Panc1 (cell line): Measurements from ENCODE around the gene SNX9. TPM values are rescaled to one million over a fixed set of nuclear protein-coding genes. Genes with fewer than 3 reads are reported as not detected.

Source experiments
- ATAC-seq: fragments of 200-7000 bp; cut with Tn5 transposase; 2 replicates; pipeline ENCODE4 v1.9.1; 2020; ENCODE audit warnings: mild to moderate bottlenecking, moderate library complexity
- BruUV-seq: library from RNA; stranded (reverse); fragments of 400-500 nt; replicated peaks from 2 replicates; lab custom pipeline; 2021; lab: Mats Ljungman, UMichigan
- CTCF ChIA-PET: fragments of 300-600 bp; sonication (Branson Sonifier 250); formaldehyde crosslinking; loops from one replicate; lab custom pipeline; 2022; ENCODE audit warnings: antibody characterized with exemption; lab: Charles Lee
- POLR2A ChIA-PET: fragments of 300-600 bp; sonication (Branson Sonifier 250); formaldehyde crosslinking; loops from one replicate; lab custom pipeline; 2022; ENCODE audit warnings: antibody characterized with exemption; lab: Charles Lee
- DNase-seq: peaks from one replicate; pipeline ENCODE4 v3.0.0-alpha.2; 2010; ENCODE audit warnings: low read depth, low spot score
- H3K27ac ChIP-seq: 2 replicates; pipeline ENCODE4 v1.5.1; 2011; ENCODE audit warnings: mild to moderate bottlenecking, low read length, inconsistent platforms
- H3K27me3 ChIP-seq: fragments of 200-500 bp; sonication (Bioruptor generic); 2 replicates; pipeline ENCODE4 v1.6.0; 2014; ENCODE audit warnings: low read length, inconsistent platforms; ENCODE audit not compliant: control insufficient read depth, insufficient read depth
- H3K36me3 ChIP-seq: fragments of 200-500 bp; sonication (Bioruptor generic); 2 replicates; pipeline ENCODE4 v1.5.1; 2014; ENCODE audit warnings: inconsistent platforms, mild to moderate bottlenecking, low read length, moderate library complexity; ENCODE audit not compliant: control insufficient read depth, insufficient read depth
- H3K4me1 ChIP-seq: 2 replicates; pipeline ENCODE4 v1.5.1; 2011; ENCODE audit warnings: inconsistent platforms, mild to moderate bottlenecking, low read length, moderate library complexity; ENCODE audit not compliant: control insufficient read depth, insufficient read depth
- H3K4me3 ChIP-seq, 2 experiments: 2 replicates each; pipeline ENCODE4 v1.5.1; 2011 to 2012; ENCODE audit warnings: low read depth in 2 of 2, low read length in 2 of 2, mild to moderate bottlenecking in 2 of 2, inconsistent platforms in 1 of 2, moderate library complexity in 1 of 2
- H3K9me3 ChIP-seq: fragments of 200-500 bp; sonication (Bioruptor generic); 2 replicates; pipeline ENCODE4 v1.5.1; 2014; ENCODE audit warnings: low read depth, mild to moderate bottlenecking, inconsistent platforms, low read length, moderate library complexity; ENCODE audit not compliant: control insufficient read depth, insufficient read depth
- POLR2AphosphoS5 ChIP-seq: IDR thresholded peaks from 2 replicates; pipeline ENCODE4 v1.6.1; 2012; ENCODE audit warnings: mild to moderate bottlenecking, low read depth, low read length, moderate library complexity
- SIN3A ChIP-seq: IDR thresholded peaks from 2 replicates; pipeline ENCODE4 v1.6.1; 2012; ENCODE audit warnings: low read depth, mild to moderate bottlenecking, low read length, moderate library complexity, borderline replicate concordance; ENCODE audit not compliant: insufficient read depth
- TCF7L2 ChIP-seq: IDR thresholded peaks from 2 replicates; pipeline ENCODE4 v1.6.1; 2011; ENCODE audit warnings: mild to moderate bottlenecking, low read depth, low read length, inconsistent platforms
- in situ Hi-C: cut with HindIII; loops from 2 replicates; pipeline ENCODE4 v1.10.0; 2016; ENCODE audit warnings: low sequenced_read_pairs, low pct_unique_long_range_greater_than_20kb
- intact Hi-C: fragments of 100-400 bp; cut with micrococcal nuclease; formaldehyde crosslinking; loops from one replicate; pipeline ENCODE4 v1.10.0; 2022; ENCODE audit not compliant: unreplicated experiment
- total RNA-seq: library from RNA; stranded (reverse); gene quantifications from one replicate; pipeline ENCODE4 v1.2.1, GENCODE V29; 2021; ENCODE audit not compliant: unreplicated experiment
- TF ChIP-seq, protein P1 (sequence below): fragments of 450-650 bp; IDR thresholded peaks from 2 replicates; pipeline ENCODE4 v1.5.1; 2017; ENCODE audit warnings: mild to moderate bottlenecking
- TF ChIP-seq, protein P2 (sequence below), 2 experiments: IDR thresholded peaks; 2 replicates each; pipeline ENCODE4 v1.6.1; 2011 to 2012; ENCODE audit warnings: low read depth in 2 of 2, control low read depth in 1 of 2, low read length in 1 of 2, mild to moderate bottlenecking in 1 of 2, moderate library complexity in 1 of 2; ENCODE audit not compliant: insufficient read depth in 1 of 2

The SNX9 gene
- total RNA-seq, 1 experiment from 2014 or later, result 46.0 TPM

DNA sequence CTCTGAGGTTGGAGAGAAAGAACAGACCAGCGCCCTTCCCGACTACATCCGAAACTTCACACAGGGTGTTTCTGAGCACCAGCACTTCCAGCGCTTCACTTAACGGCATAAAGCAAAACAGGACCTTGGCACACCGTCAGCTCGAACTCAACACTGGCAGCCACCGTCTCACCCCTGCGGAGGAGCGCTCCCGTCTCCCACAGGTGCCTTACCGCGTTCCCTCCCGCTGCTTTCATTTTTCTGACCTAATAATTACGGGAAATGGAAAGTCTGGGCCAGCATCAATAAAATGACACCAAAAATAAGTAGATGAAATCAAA, 120.9 kb downstream of the SNX9 start:
- in situ Hi-C loops (no loop called here), intact Hi-C loops (no loop called here)
- ChIA-PET CTCF (no interaction called here), POLR2A (no interaction called here)
- H3K9me3 ChIP-seq, result no peaks in the 10 kb centered on the region
- H3K27me3 ChIP-seq, result no peaks in the 10 kb centered on the region
- no peak overlapping the region for H3K27ac ChIP-seq
- DNase-seq (no peak), ATAC-seq (no peak)
- no TSS peak for BruUV-seq
- H3K4me3 ChIP-seq, result no peak overlapping the region
- peaks cover 19% of the 10 kb centered on the region for H3K36me3 ChIP-seq
- H3K4me1 ChIP-seq, result no peaks in the 10 kb centered on the region
- TF ChIP-seq POLR2AphosphoS5, result no peak
- TF ChIP-seq, protein P1, sequence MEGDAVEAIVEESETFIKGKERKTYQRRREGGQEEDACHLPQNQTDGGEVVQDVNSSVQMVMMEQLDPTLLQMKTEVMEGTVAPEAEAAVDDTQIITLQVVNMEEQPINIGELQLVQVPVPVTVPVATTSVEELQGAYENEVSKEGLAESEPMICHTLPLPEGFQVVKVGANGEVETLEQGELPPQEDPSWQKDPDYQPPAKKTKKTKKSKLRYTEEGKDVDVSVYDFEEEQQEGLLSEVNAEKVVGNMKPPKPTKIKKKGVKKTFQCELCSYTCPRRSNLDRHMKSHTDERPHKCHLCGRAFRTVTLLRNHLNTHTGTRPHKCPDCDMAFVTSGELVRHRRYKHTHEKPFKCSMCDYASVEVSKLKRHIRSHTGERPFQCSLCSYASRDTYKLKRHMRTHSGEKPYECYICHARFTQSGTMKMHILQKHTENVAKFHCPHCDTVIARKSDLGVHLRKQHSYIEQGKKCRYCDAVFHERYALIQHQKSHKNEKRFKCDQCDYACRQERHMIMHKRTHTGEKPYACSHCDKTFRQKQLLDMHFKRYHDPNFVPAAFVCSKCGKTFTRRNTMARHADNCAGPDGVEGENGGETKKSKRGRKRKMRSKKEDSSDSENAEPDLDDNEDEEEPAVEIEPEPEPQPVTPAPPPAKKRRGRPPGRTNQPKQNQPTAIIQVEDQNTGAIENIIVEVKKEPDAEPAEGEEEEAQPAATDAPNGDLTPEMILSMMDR, result no peak

DNA sequence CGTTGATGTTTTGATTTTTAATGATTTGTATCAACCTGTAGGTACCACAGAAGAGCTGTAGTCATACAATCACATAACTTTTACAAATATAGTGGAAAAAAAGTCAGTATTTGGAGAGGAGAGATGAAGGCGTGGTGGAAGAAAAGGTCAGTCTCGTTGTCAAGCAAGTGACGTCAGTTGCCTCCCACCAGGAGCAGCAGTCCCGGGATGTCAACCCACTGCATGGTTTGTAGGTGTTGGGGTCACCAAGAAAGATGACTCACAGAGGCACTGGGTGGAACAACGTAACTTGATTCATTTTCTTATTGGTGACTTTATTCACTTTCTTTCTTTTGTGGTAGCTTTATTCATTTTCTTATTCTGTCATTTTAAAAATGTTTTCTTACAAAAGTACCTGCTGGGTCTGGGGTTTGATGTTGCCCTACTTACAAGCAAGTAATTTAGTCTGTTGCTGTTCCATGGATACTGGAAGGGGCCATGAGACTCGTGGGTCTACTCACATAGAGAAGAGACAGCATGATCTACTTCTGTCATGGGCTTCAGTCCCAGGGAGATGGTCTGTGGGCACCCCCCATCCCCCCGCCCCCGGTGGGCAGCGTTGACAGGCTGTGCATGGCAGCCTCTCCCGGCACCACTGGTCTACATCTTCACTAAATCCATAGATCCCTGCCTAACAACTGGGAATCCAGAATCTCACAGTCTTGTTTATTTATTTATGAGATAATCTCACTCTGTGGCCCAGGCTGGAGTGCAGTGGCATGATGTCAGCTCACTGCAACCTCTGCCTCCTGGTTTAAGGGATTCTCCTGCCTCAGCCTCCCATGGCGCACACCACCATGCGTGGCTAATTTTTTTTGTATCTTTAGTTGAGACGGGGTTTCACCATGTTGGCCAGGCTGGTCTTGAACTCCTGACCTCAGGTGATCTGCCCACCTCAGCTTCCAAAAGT, 122.2 kb downstream of the SNX9 start:
- intact Hi-C loops, result no loop called here
- peaks cover 19% of the 10 kb centered on the region for H3K36me3 ChIP-seq
- TF ChIP-seq POLR2AphosphoS5, result no peak
- TF ChIP-seq SIN3A, result no peak
- TF ChIP-seq, protein P1, result no peak
- TF ChIP-seq, protein P2, sequence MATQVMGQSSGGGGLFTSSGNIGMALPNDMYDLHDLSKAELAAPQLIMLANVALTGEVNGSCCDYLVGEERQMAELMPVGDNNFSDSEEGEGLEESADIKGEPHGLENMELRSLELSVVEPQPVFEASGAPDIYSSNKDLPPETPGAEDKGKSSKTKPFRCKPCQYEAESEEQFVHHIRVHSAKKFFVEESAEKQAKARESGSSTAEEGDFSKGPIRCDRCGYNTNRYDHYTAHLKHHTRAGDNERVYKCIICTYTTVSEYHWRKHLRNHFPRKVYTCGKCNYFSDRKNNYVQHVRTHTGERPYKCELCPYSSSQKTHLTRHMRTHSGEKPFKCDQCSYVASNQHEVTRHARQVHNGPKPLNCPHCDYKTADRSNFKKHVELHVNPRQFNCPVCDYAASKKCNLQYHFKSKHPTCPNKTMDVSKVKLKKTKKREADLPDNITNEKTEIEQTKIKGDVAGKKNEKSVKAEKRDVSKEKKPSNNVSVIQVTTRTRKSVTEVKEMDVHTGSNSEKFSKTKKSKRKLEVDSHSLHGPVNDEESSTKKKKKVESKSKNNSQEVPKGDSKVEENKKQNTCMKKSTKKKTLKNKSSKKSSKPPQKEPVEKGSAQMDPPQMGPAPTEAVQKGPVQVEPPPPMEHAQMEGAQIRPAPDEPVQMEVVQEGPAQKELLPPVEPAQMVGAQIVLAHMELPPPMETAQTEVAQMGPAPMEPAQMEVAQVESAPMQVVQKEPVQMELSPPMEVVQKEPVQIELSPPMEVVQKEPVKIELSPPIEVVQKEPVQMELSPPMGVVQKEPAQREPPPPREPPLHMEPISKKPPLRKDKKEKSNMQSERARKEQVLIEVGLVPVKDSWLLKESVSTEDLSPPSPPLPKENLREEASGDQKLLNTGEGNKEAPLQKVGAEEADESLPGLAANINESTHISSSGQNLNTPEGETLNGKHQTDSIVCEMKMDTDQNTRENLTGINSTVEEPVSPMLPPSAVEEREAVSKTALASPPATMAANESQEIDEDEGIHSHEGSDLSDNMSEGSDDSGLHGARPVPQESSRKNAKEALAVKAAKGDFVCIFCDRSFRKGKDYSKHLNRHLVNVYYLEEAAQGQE (IDR thresholded peaks at IDR 0.05; ENCODE audit: insufficient read depth in 1 of 2, low read depth in 2 of 2, low read length in 1 of 2), result no peak
- no peak for TF ChIP-seq TCF7L2
- no peaks in the 10 kb centered on the region for H3K9me3 ChIP-seq
- POLR2A ChIA-PET, result interaction anchor here (0.7 kb wide), 1 partner anchor 37 kb away, joined by 3 read pairs; the partner anchor contains the start of gene SYNJ2
- H3K27ac ChIP-seq, result no peak overlapping the region
- no peaks in the 10 kb centered on the region for H3K27me3 ChIP-seq
- H3K4me1 ChIP-seq, result no peaks in the 10 kb centered on the region
- CTCF ChIA-PET, result no interaction called here
- no TSS peak for BruUV-seq
- no peak for ATAC-seq
- H3K4me3 ChIP-seq, result no peak overlapping the region
- in situ Hi-C loops, result no loop called here
- no peak for DNase-seq
